ENCODE data around the gene USP40.

USP40 gene

GRCh38 chr2:233426619-233427342, 139.8 kb downstream of the USP40 start:
- DNase-seq (ENCODE audit: low read depth in 2 of 2), result no peak

Data from stimulated activated CD8-positive, alpha-beta memory T cell treated with anti-CD3 and anti-CD28 coated beads, Interleukin-2, amount 100 ng/mL, for 1 hour (primary cell).